HL-60 (cell line): ENCODE measurements around the gene SLC39A2.

Experiments used
- DNase-seq, 2 experiments: peaks; one replicate each; pipeline ENCODE4 v3.0.0-alpha.2; 2010 to 2020; ENCODE audit warnings: low read depth in 1 of 2, low spot score in 1 of 2
- H3K27ac ChIP-seq: fragments of 250-450 bp; sonication (Bioruptor Pico); replicated peaks from 2 replicates; pipeline ENCODE4 v1.5.1; 2020; ENCODE audit warnings: mild to moderate bottlenecking, moderate library complexity
- H3K27me3 ChIP-seq: fragments of 250-450 bp; sonication (Bioruptor Pico); 2 replicates; pipeline ENCODE4 v1.5.1; 2021; ENCODE audit warnings: mild to moderate bottlenecking, moderate library complexity; ENCODE audit not compliant: insufficient read depth, poor library complexity, severe bottlenecking
- H3K4me3 ChIP-seq: replicated peaks from 2 replicates; pipeline ENCODE4 v1.5.1; 2011; ENCODE audit warnings: mild to moderate bottlenecking, control low read depth, low read length; ENCODE audit not compliant: insufficient read depth
- CTCF ChIP-seq: IDR thresholded peaks from one replicate; pipeline ENCODE4 v1.5.1; 2011; ENCODE audit warnings: low read length, control low read depth, inconsistent platforms; ENCODE audit not compliant: insufficient read depth
- GABPA ChIP-seq: IDR thresholded peaks from 2 replicates; pipeline ENCODE4 v1.6.1; 2012; ENCODE audit warnings: low read depth
- POLR2AphosphoS5 ChIP-seq: IDR thresholded peaks from 2 replicates; pipeline ENCODE4 v1.6.1; 2012; ENCODE audit warnings: low read depth
- REST ChIP-seq: IDR thresholded peaks from 2 replicates; pipeline ENCODE4 v1.6.1; 2012; ENCODE audit warnings: low read depth; ENCODE audit not compliant: insufficient replicate concordance
- SPI1 ChIP-seq: IDR thresholded peaks from 2 replicates; pipeline ENCODE4 v1.6.1; 2012; ENCODE audit warnings: low read depth, mild to moderate bottlenecking, borderline replicate concordance

Gene SLC39A2

GRCh38 chr14:21016413-21017190 is 17.5 kb downstream of the SLC39A2 start:
- DNase-seq: peak; percentile 26 to 69
- H3K4me3 ChIP-seq: no peak overlapping the region
- TF ChIP-seq SPI1: peak; percentile 5; the same call in 1 of the 2 replicates
- no peak for TF ChIP-seq GABPA
- H3K27ac ChIP-seq: no peak overlapping the region
- H3K27me3 ChIP-seq: no peaks in the 10 kb centered on the region

GRCh38 chr14:21017528-21018245 is 18.6 kb downstream of the SLC39A2 start:
- Histone ChIP-seq H3K4me3 (no peak overlapping the region), H3K27ac (peak overlapping the region; percentile 59), H3K27me3 (no peaks in the 10 kb centered on the region)
- peak in 1 of 2 experiments; percentile 84 for DNase-seq
- TF ChIP-seq REST (no peak), CTCF (no peak), SPI1 (peak; percentile 81), POLR2AphosphoS5 (no peak), GABPA (no peak)

- peak overlapping the region; percentile 59 for H3K27ac ChIP-seq
- H3K27me3 ChIP-seq: peaks cover under 1% of the 10 kb centered on the region
- TF ChIP-seq SPI1: no peak
- no peak for TF ChIP-seq CTCF
- no peak for TF ChIP-seq POLR2AphosphoS5
- no peak for TF ChIP-seq REST
- no peak for TF ChIP-seq GABPA
- DNase-seq: no peak
- H3K4me3 ChIP-seq: no peak overlapping the region
Measured at GRCh38 chr14:21018286-21018685, 19.2 kb downstream of the SLC39A2 start.

- Histone ChIP-seq H3K4me3 (no peak overlapping the region), H3K27ac (no peak overlapping the region), H3K27me3 (peaks cover 6% of the 10 kb centered on the region)
- no peak for DNase-seq
- TF ChIP-seq REST: no peak
- no peak for TF ChIP-seq CTCF
Measured at GRCh38 chr14:21018781-21019180, 19.7 kb downstream of the SLC39A2 start.
